Lung (tissue), 12 donors: ENCODE measurements around the gene NOC4L. TPM values are rescaled to one million over a fixed set of nuclear protein-coding genes. Genes with fewer than 3 reads are reported as not detected.

Experiments used
- ATAC-seq: fragments of 200-7000 bp; cut with Tn5 transposase; one replicate; pipeline ENCODE4 v1.9.1; 2020; ENCODE audit warnings: moderate number of reproducible peaks; ENCODE audit not compliant: insufficient read depth, low FRiP score
- DNase-seq, 3 donors: peaks; one replicate each; pipeline ENCODE4 v3.0.0-alpha.2; 2013 to 2017
- H3K27ac ChIP-seq, 2 donors: one replicate each; pipeline ENCODE4 v1.5.1; 2013; ENCODE audit warnings: mild to moderate bottlenecking in 2 of 2, moderate library complexity in 2 of 2, control low read depth in 1 of 2, inconsistent platforms in 1 of 2, low read depth in 1 of 2, low read length in 1 of 2
- H3K27me3 ChIP-seq, 3 donors: one replicate each; pipeline ENCODE4 v1.5.1; 2013; ENCODE audit warnings: low read length in 2 of 3; ENCODE audit not compliant: control insufficient read depth in 3 of 3, insufficient read depth in 3 of 3
- H3K36me3 ChIP-seq, 4 donors: one replicate each; pipeline ENCODE4 v1.5.1; 2013; ENCODE audit warnings: low read length in 4 of 4, mild to moderate bottlenecking in 1 of 4, moderate library complexity in 1 of 4; ENCODE audit not compliant: control insufficient read depth in 4 of 4, insufficient read depth in 4 of 4
- H3K4me1 ChIP-seq, 5 donors: one replicate each; pipeline ENCODE4 v1.5.1; 2013; ENCODE audit warnings: low read length in 5 of 5, mild to moderate bottlenecking in 2 of 5, moderate library complexity in 1 of 5; ENCODE audit not compliant: control insufficient read depth in 5 of 5, insufficient read depth in 5 of 5
- H3K4me3 ChIP-seq: one replicate; pipeline ENCODE4 v1.5.1; 2013; ENCODE audit warnings: mild to moderate bottlenecking, control low read depth, moderate library complexity
- H3K9ac ChIP-seq, 2 donors: one replicate each; pipeline ENCODE4 v1.5.1; 2013; ENCODE audit warnings: low read length in 2 of 2, control low read depth in 1 of 2; ENCODE audit not compliant: insufficient read depth in 1 of 2
- H3K9me3 ChIP-seq, 4 donors: one replicate each; pipeline ENCODE4 v1.5.1; 2013; ENCODE audit warnings: low read length in 3 of 4, mild to moderate bottlenecking in 1 of 4, moderate library complexity in 1 of 4; ENCODE audit not compliant: control insufficient read depth in 4 of 4, insufficient read depth in 3 of 4
- WGBS, 2 donors: extraction: QIAGEN DNeasy Blood & Tissue Kit; methylation state at CpG; one replicate each; pipeline ENCODE4 v1.1.7; 2013; 5-methylcytosine and 5-hydroxymethylcytosine counted together
- polyA plus RNA-seq, 2 donors: library from polyadenylated mRNA; stranded (reverse); fragments of 200-250 nt; gene quantifications; one replicate each; pipeline ENCODE4 v1.2.1, GENCODE V29; 2013
- total RNA-seq, 2 donors: library from RNA; depleted of rRNA in 1 of 2; stranded (reverse); fragments of >200 nt in 1 of 2; gene quantifications; one replicate each; pipeline ENCODE4 v1.2.1, GENCODE V29; 2014 to 2021
- TF ChIP-seq, protein P1 (sequence below): IDR thresholded peaks from 2 replicates; pipeline ENCODE4 v1.5.1; 2012; ENCODE audit warnings: mild to moderate bottlenecking; ENCODE audit errors: control extremely low read depth, extremely low read depth
- donor health status: control.
- donor health status: control.
- donor health status: Bipolar disorder and iron deficiency.
- donor health status: healthy.
- donor health status: DM: yes; HTN: yes; CAD: no.

Gene NOC4L
- total and polyA plus RNA-seq, 4 donors = 6.3 to 27.8 (median 25.9) TPM

DNA sequence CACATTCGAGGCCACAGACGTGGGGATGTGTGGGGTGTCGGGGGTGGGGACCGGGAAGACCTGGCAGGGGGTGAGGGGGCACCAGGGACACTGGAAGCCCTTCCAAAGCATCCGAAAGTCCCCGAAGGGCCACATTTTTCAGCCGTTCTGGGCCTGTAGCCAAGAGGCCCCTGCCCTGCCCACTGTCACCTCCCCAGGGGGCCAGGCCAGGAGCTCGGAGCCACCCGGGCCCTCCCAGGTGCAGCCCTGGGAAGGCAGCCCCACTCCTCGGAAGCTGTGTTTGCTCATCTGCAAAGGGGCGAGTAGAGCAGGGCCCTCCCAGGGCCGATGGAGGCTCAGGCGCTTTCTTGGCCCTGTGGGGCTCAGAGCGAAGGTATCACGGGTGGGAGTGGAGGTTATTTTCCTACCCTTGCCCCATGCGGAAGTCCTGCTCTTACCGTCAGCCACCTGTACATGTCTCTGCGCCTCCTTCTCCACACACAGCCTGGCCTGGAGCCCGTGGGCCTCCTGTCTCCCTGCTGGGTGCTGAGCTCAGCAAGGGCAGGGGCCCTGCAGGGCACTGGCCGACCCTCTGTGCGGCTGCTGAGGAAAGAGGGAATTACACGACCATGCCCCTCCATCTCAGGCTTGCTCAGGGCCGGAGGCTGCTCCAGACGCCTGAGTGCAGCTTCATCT lies 27.2 kb downstream of the NOC4L start:
- Histone ChIP-seq H3K36me3 (no peaks in the 10 kb centered on the region), H3K9me3 (no peaks in the 10 kb centered on the region), H3K27ac (no peak overlapping the region), H3K9ac (no peak overlapping the region), H3K4me1 (peaks cover 0 to 3% (median 0%) of the 10 kb centered on the region in 5 donors), H3K4me3 (no peak overlapping the region), H3K27me3 (peaks cover 0 to 24% (median 0%) of the 10 kb centered on the region in 3 donors)
- TF ChIP-seq, protein P1, sequence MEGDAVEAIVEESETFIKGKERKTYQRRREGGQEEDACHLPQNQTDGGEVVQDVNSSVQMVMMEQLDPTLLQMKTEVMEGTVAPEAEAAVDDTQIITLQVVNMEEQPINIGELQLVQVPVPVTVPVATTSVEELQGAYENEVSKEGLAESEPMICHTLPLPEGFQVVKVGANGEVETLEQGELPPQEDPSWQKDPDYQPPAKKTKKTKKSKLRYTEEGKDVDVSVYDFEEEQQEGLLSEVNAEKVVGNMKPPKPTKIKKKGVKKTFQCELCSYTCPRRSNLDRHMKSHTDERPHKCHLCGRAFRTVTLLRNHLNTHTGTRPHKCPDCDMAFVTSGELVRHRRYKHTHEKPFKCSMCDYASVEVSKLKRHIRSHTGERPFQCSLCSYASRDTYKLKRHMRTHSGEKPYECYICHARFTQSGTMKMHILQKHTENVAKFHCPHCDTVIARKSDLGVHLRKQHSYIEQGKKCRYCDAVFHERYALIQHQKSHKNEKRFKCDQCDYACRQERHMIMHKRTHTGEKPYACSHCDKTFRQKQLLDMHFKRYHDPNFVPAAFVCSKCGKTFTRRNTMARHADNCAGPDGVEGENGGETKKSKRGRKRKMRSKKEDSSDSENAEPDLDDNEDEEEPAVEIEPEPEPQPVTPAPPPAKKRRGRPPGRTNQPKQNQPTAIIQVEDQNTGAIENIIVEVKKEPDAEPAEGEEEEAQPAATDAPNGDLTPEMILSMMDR = no peak
- no peak for ATAC-seq
- 65 to 77% methylated on average over 22 to 24 of the region's 24 CpGs for WGBS, 2 donors
- no peak for DNase-seq

DNA sequence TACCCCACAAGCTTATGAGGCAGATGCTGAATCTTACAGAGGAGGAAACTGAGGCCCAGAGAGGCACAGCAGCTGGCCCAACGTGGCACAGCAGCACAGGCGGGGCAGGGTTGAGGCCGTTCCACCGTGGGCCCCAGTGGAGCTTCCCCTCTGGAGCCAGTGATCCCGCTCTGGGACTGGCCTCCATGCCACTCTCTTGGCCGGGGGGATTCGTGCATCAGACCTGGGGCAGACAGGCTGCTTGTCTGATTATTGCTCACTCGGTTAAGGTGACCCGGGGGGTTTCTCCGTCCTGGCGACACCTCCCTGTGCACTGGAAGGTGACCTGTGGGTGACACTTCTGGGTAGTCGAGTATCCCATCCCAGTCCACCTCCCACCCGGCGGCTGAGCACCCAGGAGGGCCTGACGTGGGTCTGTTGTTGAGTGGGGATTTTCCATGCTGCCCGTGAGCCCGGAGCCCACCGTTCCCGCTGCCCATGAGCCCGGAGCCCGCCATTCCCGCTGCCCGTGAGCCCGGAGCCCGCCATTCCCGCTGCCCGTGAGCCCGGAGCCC lies 27.8 kb downstream of the NOC4L start:
- Histone ChIP-seq H3K9me3 (no peaks in the 10 kb centered on the region), H3K27ac (no peak overlapping the region), H3K4me3 (no peak overlapping the region), H3K4me1 (peaks cover 0 to 3% (median 0%) of the 10 kb centered on the region in 5 donors), H3K27me3 (peaks cover 0 to 24% (median 0%) of the 10 kb centered on the region in 3 donors), H3K9ac (no peak overlapping the region), H3K36me3 (no peaks in the 10 kb centered on the region)
- 81 to 89% methylated on average over 24 to 28 of the region's 28 CpGs for WGBS, 2 donors
- DNase-seq = no peak
- TF ChIP-seq, protein P1 = no peak
- no peak for ATAC-seq

DNA sequence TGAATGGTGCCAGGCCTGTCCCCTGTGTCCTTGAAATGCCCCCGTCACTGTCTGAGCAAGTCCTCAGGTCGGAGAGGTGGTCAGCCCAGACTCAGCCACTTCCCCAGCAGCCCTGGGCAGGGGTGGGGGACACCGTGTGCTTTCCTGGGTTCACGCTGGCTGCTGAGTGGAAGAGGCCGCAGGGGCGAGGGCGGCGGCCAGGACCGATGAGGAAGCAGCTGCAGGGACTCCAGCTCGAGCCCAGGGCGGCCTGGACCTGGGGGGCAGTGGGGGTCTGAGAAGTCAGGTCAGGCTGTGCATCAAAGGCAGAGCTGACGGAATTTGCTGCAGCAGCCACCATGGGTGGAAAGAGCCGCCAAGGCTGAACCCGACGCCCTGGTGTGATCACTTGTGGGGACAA lies 28.4 kb downstream of the NOC4L start:
- no peak overlapping the region for H3K9ac ChIP-seq
- no peaks in the 10 kb centered on the region for H3K36me3 ChIP-seq
- peaks cover 0 to 3% (median 0%) of the 10 kb centered on the region in 5 donors for H3K4me1 ChIP-seq
- TF ChIP-seq, protein P1 = no peak
- ATAC-seq (no peak), DNase-seq (no peak)
- whole genome bisulfite sequencing, 2 donors = 46 to 52% methylated on average over 15 of the region's 15 CpGs
- H3K27me3 ChIP-seq = peaks cover 0 to 24% (median 0%) of the 10 kb centered on the region in 3 donors
- no peak overlapping the region for H3K27ac ChIP-seq
- H3K4me3 ChIP-seq = no peak overlapping the region
- H3K9me3 ChIP-seq = no peaks in the 10 kb centered on the region
